Parathyroid adenoma (tissue), 2 donors: ENCODE results near the gene ATG9B.
A peak's percentile ranks its signal among the peaks of the same experiment; 100 is the strongest.

ENCODE experiments used
- H2AFZ ChIP-seq: fragments of 300-600 bp; sonication (generic); one replicate; pipeline ENCODE4 v1.7.0; 2017; ENCODE audit warnings: antibody characterized with exemption, mild to moderate bottlenecking
- H3K27ac ChIP-seq: fragments of 300-600 bp; sonication (generic); one replicate; pipeline ENCODE4 v1.7.0; 2017
- H3K27me3 ChIP-seq: fragments of 300-600 bp; sonication (generic); one replicate; pipeline ENCODE4 v1.7.0; 2017; ENCODE audit warnings: low read length; ENCODE audit not compliant: control insufficient read depth, insufficient read depth
- H3K36me3 ChIP-seq: fragments of 300-600 bp; sonication (generic); one replicate; pipeline ENCODE4 v1.7.0; 2017; ENCODE audit warnings: low read length; ENCODE audit not compliant: control insufficient read depth, insufficient read depth
- H3K4me1 ChIP-seq: fragments of 300-600 bp; sonication (generic); one replicate; pipeline ENCODE4 v1.7.0; 2017; ENCODE audit warnings: control low read depth
- H3K4me2 ChIP-seq: fragments of 300-600 bp; sonication (generic); one replicate; pipeline ENCODE4 v1.7.0; 2017; ENCODE audit warnings: low read length
- H3K4me3 ChIP-seq: fragments of 300-600 bp; sonication (generic); one replicate; pipeline ENCODE4 v1.7.0; 2017; ENCODE audit warnings: low read depth, low read length
- H3K79me2 ChIP-seq: fragments of 300-600 bp; sonication (generic); one replicate; pipeline ENCODE4 v1.7.0; 2017; ENCODE audit warnings: control low read depth
- H3K9ac ChIP-seq: fragments of 300-600 bp; sonication (generic); one replicate; pipeline ENCODE4 v1.7.0; 2017; ENCODE audit warnings: mild to moderate bottlenecking
- H3K9me3 ChIP-seq: fragments of 300-600 bp; sonication (generic); one replicate; pipeline ENCODE4 v1.7.0; 2017; ENCODE audit warnings: low read length; ENCODE audit not compliant: control insufficient read depth
- TF ChIP-seq, protein P1 (sequence below): fragments of 300-600 bp; sonication (generic); IDR thresholded peaks from one replicate; pipeline ENCODE4 v1.7.0; 2017; ENCODE audit warnings: antibody characterized with exemption, mild to moderate bottlenecking
- donor health status: primary hyperparathyroidism.

Gene ATG9B

DNA sequence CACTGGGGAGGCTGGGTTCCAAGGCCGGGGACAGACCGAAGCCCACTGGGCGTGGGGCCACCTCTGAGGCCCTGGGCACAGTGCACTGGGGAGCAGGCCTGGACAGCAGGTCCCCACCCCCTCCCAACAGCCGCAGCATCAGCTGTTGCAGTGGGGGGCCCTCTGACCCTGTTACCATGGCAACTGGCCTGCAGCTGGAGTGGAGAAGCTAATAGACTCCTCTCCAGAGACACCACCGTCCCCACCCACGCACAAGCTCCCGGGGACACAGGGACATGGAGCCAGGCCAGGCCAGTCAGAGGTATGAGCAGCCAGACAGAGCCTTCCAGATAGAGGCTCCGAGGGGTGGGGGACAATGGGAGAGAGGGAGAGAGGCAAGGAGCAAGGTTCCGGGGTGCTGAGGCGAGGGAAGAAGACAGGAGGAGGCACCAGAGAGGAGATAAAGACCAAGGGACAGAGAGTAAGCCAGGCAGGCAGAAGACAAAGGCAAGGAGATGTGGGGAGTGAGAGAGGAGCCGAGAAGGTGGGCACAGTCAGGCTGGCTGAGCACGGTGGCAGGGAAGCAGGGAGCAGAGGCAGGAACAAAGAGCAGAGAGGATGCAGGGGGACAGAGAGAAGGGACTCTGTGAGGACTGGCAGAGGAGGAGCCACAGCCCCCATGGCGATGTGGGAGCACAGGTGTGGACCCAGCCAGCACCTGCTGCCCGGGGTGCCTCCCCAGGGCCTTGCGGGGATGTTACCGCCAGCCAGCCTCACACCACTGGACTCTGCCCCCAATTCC is 52.9 kb downstream of the ATG9B start:
- H3K9ac ChIP-seq, result no peak overlapping the region
- H3K4me2 ChIP-seq, result no peak overlapping the region
- no peaks in the 10 kb centered on the region for H3K9me3 ChIP-seq
- TF ChIP-seq, protein P1, sequence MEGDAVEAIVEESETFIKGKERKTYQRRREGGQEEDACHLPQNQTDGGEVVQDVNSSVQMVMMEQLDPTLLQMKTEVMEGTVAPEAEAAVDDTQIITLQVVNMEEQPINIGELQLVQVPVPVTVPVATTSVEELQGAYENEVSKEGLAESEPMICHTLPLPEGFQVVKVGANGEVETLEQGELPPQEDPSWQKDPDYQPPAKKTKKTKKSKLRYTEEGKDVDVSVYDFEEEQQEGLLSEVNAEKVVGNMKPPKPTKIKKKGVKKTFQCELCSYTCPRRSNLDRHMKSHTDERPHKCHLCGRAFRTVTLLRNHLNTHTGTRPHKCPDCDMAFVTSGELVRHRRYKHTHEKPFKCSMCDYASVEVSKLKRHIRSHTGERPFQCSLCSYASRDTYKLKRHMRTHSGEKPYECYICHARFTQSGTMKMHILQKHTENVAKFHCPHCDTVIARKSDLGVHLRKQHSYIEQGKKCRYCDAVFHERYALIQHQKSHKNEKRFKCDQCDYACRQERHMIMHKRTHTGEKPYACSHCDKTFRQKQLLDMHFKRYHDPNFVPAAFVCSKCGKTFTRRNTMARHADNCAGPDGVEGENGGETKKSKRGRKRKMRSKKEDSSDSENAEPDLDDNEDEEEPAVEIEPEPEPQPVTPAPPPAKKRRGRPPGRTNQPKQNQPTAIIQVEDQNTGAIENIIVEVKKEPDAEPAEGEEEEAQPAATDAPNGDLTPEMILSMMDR, result no peak
- no peaks in the 10 kb centered on the region for H3K27me3 ChIP-seq
- peaks cover 9% of the 10 kb centered on the region for H3K79me2 ChIP-seq
- H2AFZ ChIP-seq, result no peak overlapping the region
- peaks cover 41% of the 10 kb centered on the region for H3K4me1 ChIP-seq
- H3K4me3 ChIP-seq, result no peak overlapping the region
- H3K27ac ChIP-seq, result peak overlapping the region; percentile 13
- H3K36me3 ChIP-seq, result no peaks in the 10 kb centered on the region

DNA sequence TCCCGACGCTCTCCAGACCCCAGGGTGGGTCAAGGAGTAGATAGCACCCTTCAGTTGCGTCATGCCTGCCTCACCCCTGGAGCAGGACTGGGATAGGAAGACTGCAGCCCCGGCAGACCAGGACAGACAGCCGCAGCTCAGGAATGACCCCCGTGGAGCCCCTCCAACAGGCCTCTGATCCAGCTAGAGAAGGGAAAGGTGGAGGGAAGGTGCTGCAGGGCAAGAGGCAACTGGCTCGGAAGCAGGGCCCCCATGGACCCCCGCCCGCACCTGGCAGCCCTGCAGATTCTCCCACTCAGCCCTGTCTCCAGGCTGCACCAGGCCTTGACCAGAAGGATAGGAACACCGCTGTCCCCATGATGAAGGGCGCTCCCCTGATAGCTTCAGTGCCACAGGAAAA is 53.9 kb downstream of the ATG9B start:
- no peaks in the 10 kb centered on the region for H3K27me3 ChIP-seq
- H3K36me3 ChIP-seq, result no peaks in the 10 kb centered on the region
- no peak overlapping the region for H3K4me2 ChIP-seq
- H3K9me3 ChIP-seq, result no peaks in the 10 kb centered on the region
- no peak overlapping the region for H3K4me3 ChIP-seq
- H3K9ac ChIP-seq, result no peak overlapping the region
- H3K27ac ChIP-seq, result no peak overlapping the region
- TF ChIP-seq, protein P1, result no peak
- peaks cover 36% of the 10 kb centered on the region for H3K4me1 ChIP-seq
- H2AFZ ChIP-seq, result no peak overlapping the region
- peaks cover 13% of the 10 kb centered on the region for H3K79me2 ChIP-seq

DNA sequence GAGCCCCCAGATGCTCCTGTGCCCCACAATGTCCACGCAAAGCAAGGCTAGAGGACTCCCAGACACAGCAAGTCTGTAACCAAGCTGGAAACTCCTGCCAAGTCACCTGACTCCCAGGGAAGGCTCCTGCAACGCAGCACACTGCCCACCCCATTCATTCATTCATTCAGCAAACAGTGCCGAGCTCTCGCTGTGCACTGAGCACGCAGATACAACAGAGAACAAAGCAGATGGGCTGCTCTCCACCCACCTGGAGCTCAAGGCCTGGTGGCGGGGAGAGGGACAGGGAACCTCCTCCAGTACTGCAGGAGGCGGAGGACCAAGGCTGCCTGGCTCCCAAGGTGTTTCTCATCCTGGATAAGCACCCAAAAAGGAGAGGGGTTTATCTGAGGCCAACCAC is 54.8 kb downstream of the ATG9B start:
- TF ChIP-seq, protein P1, result no peak
- Histone ChIP-seq H3K4me3 (no peak overlapping the region), H3K4me1 (peaks cover 36% of the 10 kb centered on the region), H3K4me2 (no peak overlapping the region), H3K36me3 (no peaks in the 10 kb centered on the region), H3K9me3 (no peaks in the 10 kb centered on the region), H2AFZ (no peak overlapping the region), H3K27ac (no peak overlapping the region), H3K79me2 (peaks cover 20% of the 10 kb centered on the region), H3K9ac (no peak overlapping the region), H3K27me3 (no peaks in the 10 kb centered on the region)

DNA sequence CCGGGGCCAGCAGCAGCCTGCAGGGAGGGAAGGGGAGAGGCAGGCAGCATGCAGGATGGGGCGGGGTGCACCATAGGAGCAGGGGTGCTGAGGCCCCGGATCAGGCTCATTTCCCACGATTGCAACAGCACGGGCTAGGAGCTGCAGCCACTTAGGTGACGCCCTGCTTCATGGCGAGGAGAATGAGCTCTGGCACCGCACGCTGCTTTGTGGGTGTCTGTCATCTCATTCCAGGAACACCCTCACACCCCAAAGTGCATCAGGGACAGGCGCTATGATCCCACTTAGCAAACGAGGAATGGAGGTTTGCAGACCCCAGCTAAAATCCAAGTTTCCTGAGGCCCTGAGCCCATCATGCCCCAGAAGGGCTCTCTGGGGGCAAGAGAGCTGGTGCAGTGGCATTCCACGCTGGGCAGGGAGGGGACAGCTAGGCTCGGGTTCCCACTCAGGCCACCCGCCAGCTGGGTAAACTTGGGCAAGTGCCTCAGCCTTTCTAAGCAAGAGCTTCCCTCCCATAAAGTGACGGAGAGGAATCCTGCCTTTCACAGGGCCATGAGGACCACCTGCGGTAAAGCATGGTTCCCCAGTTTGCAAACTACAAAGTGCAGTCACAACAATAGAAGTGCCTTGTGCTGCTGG is 55.4 kb downstream of the ATG9B start:
- TF ChIP-seq, protein P1, result no peak
- Histone ChIP-seq H3K79me2 (peaks cover 26% of the 10 kb centered on the region), H3K4me2 (no peak overlapping the region), H3K4me3 (no peak overlapping the region), H3K4me1 (peaks cover 42% of the 10 kb centered on the region), H3K9ac (no peak overlapping the region), H3K27ac (no peak overlapping the region), H3K9me3 (no peaks in the 10 kb centered on the region), H3K27me3 (no peaks in the 10 kb centered on the region), H2AFZ (no peak overlapping the region), H3K36me3 (no peaks in the 10 kb centered on the region)
